ENCODE measurements around the gene CSF1. TPM values are rescaled to one million over a fixed set of nuclear protein-coding genes. Genes with fewer than 3 reads are reported as not detected.

Gene CSF1
- total RNA-seq, 1 donor from 2014 or later, result 0.89 TPM

DNA sequence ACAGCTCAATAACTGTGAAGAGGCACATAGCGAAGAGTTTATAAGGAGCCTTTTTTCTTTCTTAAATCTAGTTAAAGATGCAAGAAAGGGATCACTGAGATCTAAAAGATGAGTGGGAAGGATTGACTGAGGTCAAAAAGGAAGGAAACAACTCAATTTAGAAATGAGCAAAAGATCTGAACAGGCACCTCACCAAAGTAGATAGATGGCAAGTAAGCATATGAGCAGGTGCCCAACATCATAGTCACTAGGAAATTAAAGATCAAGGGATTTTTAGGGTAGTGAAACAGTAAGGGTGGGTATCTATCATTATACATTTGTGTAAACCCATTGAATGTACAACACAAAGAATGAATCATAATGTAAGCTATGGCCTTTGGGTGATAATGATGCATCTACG is 44.6 kb upstream of the CSF1 start:
- peaks cover 13% of the 10 kb centered on the region for H3K9me3 Mint-ChIP-seq (ENCODE audit: low read depth)
- no peak overlapping the region for H3K27ac Mint-ChIP-seq
- H3K27me3 Mint-ChIP-seq, result peaks cover 20% of the 10 kb centered on the region
- H3K36me3 Mint-ChIP-seq (ENCODE audit: insufficient read depth), result no peaks in the 10 kb centered on the region
- H3K4me1 Mint-ChIP-seq (ENCODE audit: low read depth), result no peaks in the 10 kb centered on the region
- no peak overlapping the region for H3K4me3 Mint-ChIP-seq (ENCODE audit: low read depth)
- no peak for DNase-seq (ENCODE audit: low spot score, unreplicated experiment)
- no peak for TF ChIP-seq CTCF (IDR thresholded peaks at IDR 0.05; ENCODE audit: unreplicated experiment)

DNA sequence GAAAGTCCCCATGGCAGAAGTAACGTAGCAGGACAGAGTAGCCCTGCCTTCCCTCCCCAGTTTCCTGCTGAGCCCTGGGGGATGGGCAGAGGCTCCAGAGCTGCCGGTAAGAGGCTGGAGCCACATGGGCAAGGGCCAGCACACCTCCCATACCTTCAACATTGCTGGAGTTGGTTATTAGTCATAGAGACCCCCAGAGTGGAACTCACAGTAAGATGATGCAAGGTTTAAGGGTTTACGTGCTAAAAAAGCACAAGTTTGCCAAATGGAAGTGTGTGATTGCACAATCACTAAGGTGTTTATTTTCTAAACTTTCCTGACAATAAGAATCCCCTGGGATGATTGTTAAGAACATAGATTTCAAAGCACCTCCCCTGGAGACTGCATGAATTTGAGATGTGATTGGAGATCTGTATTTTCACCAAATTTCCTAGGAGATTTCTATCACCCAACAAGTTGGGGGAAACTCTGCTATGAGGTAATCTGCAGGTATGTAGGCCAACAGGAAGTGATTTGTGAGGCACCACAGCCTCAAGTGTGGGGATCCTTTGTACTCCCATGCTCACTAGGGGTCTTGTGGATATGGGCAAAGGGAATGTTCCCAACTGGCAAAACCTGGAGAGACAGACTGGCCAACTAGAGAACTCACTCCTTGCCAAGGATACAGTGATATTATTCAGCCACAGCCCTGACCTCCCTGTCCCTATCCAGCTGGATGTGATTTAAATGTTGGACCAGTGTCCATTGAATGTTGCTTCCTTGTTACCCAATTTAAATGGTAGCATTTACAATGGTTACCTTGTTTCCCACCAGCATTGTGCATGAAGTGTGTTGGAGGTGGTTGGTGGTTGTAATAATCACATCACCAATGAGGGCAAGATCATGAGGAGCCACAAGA is 37.1 kb upstream of the CSF1 start:
- H3K27ac Mint-ChIP-seq, result no peak overlapping the region
- no peak overlapping the region for H3K4me3 Mint-ChIP-seq (ENCODE audit: low read depth)
- H3K36me3 Mint-ChIP-seq (ENCODE audit: insufficient read depth), result no peaks in the 10 kb centered on the region
- TF ChIP-seq CTCF (IDR thresholded peaks at IDR 0.05; ENCODE audit: unreplicated experiment), result no peak
- H3K9me3 Mint-ChIP-seq (ENCODE audit: low read depth), result no peaks in the 10 kb centered on the region
- no peak for DNase-seq (ENCODE audit: low spot score, unreplicated experiment)
- H3K27me3 Mint-ChIP-seq, result peaks cover 22% of the 10 kb centered on the region
- peaks cover 7% of the 10 kb centered on the region for H3K4me1 Mint-ChIP-seq (ENCODE audit: low read depth)

GRCh38 chr1:109874445-109874844 is 36.2 kb upstream of the CSF1 start:
- no peaks in the 10 kb centered on the region for H3K36me3 Mint-ChIP-seq (ENCODE audit: insufficient read depth)
- H3K27me3 Mint-ChIP-seq, result peaks cover 25% of the 10 kb centered on the region
- TF ChIP-seq CTCF (IDR thresholded peaks at IDR 0.05; ENCODE audit: unreplicated experiment), result no peak
- no peak for DNase-seq (ENCODE audit: low spot score, unreplicated experiment)
- H3K4me1 Mint-ChIP-seq (ENCODE audit: low read depth), result peaks cover 7% of the 10 kb centered on the region
- no peak overlapping the region for H3K4me3 Mint-ChIP-seq (ENCODE audit: low read depth)
- no peaks in the 10 kb centered on the region for H3K9me3 Mint-ChIP-seq (ENCODE audit: low read depth)
- H3K27ac Mint-ChIP-seq, result no peak overlapping the region

DNA sequence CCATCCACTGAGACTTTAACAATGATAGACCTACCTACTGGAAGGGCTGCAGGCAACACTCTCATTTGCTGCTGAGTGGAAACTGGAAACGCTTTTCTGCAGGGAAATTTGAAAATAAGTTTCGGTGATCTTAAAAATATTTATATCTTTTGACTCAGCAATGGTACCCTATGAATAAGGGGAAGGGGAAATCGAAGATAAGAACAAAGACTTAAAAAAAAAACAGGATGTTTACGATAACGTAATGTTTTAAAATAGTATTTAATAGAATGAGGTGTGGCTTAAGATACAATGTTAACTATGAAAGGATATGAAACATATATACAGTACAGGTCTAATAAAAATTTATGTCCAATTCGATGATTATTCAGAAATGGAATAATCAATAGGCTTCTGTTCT is 34.8 kb upstream of the CSF1 start:
- Mint-ChIP-seq H3K27me3 (peaks cover 30% of the 10 kb centered on the region), H3K9me3 (ENCODE audit: low read depth) (no peaks in the 10 kb centered on the region), H3K4me3 (ENCODE audit: low read depth) (no peak overlapping the region), H3K27ac (no peak overlapping the region), H3K36me3 (ENCODE audit: insufficient read depth) (no peaks in the 10 kb centered on the region), H3K4me1 (ENCODE audit: low read depth) (peaks cover 7% of the 10 kb centered on the region)
- no peak for TF ChIP-seq CTCF (IDR thresholded peaks at IDR 0.05; ENCODE audit: unreplicated experiment)
- DNase-seq (ENCODE audit: low spot score, unreplicated experiment), result no peak

DNA sequence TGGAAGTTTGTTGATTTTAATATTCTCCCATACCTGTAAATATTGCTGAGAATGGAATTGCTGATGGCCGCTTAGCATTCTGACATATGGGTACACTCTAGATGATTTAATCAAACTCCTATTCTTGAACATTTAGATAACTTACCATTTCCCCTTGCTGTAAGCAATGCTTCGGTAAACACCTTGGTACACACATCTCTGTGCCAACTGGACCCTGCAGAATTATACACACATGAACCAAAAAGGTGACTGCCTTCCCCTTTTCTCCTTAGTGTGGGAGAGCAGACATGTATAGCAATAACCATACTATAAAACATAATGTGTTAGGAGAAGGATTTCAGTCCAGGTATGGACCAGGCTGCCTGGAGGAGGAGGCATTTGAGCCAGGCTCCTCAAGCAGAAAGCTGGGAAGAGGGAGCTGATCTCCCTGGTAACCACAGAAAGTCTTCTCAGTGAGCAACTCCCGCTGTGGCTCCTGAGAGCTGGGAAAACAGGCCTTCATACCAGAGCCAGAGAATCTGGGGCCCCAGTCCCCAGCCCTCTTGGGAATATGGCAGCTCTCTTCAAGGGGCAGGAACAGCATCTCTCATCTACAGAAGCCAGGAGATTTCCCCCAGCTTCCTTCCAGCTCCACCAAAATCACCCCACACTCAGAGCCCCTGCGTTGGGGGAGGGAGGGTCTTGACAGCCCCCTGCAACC is 33.9 kb upstream of the CSF1 start:
- peaks cover 7% of the 10 kb centered on the region for H3K4me1 Mint-ChIP-seq (ENCODE audit: low read depth)
- no peak for DNase-seq (ENCODE audit: low spot score, unreplicated experiment)
- no peak for TF ChIP-seq CTCF (IDR thresholded peaks at IDR 0.05; ENCODE audit: unreplicated experiment)
- H3K4me3 Mint-ChIP-seq (ENCODE audit: low read depth), result no peak overlapping the region
- H3K27ac Mint-ChIP-seq, result peak overlapping the region; percentile 67
- no peaks in the 10 kb centered on the region for H3K9me3 Mint-ChIP-seq (ENCODE audit: low read depth)
- H3K27me3 Mint-ChIP-seq, result peaks cover 33% of the 10 kb centered on the region
- H3K36me3 Mint-ChIP-seq (ENCODE audit: insufficient read depth), result no peaks in the 10 kb centered on the region
